Measurements from ENCODE around the gene C16orf46.

- no peak for TF ChIP-seq CTCF (IDR thresholded peaks at IDR 0.05)
- TF ChIP-seq POLR2A (IDR thresholded peaks at IDR 0.05) = no peak
Measured at GRCh38 chr16:81088836-81089235, 11.8 kb upstream of the C16orf46 start.

Data from Peyer's patch (tissue), 4 donors.